Left lobe of liver (tissue), 2 donors: Measurements from ENCODE around the gene E2F1. TPM values are rescaled to one million over a fixed set of nuclear protein-coding genes. Genes with fewer than 3 reads are reported as not detected.

ENCODE experiments used
- ATAC-seq: fragments of 200-7000 bp; cut with Tn5 transposase; one replicate; pipeline ENCODE4 v1.9.1; 2020; ENCODE audit warnings: mild to moderate bottlenecking, moderate library complexity
- DNase-seq: peaks from one replicate; pipeline ENCODE4 v3.0.0-alpha.2; 2020; ENCODE audit warnings: low spot score
- total RNA-seq: library from RNA; stranded (reverse); gene quantifications from one replicate; pipeline ENCODE4 v1.2.1, GENCODE V29; 2021
- donor health status: DM: no; HTN: no; CAD: no; lungs with moderate emphysema.
- donor health status: DM: no; HTN: yes; CAD: no.

The E2F1 gene
- total RNA-seq, 1 donor from 2014 or later: 0.60 TPM

DNA sequence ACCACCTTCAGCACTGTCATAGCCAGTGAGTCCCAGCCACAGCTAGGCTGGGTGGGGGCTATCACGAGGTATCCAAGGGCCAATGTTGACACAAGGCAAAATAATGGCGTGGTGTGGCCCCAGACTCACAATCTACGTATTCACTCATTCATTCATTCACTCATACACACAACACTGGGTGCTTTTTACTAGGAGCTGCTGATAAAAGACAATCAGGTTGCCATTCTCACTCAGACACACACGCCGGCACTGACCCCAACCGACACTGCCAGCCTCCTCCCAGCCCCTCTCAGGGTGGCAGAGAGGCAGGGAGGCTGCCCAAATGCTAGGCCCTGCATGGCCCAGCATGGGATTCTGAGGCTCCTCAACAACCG lies 25.5 kb downstream of the E2F1 start:
- ATAC-seq: no peak

DNA sequence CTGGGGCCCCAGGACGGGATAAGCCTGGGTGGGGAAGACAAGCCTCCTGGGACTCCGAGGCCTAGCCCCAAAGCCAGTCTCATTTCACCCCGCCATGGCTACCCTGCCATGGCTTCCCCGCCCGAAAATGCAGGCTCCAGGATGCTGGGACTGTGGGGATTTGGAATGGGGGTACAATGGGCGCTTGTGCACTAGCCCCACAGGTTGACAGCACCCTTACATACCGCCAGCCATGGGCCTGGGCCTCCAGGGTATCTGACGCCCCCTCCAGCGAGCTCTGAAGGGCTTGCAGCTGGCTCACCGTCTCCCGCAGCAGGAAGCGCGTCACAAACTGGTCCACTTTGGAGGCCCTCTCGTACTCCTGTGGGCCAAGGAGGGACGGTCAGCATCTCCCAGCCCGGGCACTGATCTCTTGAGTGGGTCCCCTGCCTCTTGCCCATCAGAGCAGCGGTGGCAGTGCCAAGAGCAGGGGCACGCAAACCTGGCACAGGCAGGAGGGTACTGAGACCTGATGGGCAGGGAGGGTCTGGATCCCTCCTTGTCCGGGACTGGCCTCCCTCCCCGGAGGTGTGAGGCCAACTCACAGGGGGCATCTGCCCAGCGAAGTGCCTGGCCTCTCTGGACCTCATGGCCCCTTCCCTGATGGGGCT lies 26.0 kb downstream of the E2F1 start:
- no peak for DNase-seq
- no peak for ATAC-seq

More for the DNA sequence above, 25.5 kb downstream of the E2F1 start:
- no peak for DNase-seq

DNA sequence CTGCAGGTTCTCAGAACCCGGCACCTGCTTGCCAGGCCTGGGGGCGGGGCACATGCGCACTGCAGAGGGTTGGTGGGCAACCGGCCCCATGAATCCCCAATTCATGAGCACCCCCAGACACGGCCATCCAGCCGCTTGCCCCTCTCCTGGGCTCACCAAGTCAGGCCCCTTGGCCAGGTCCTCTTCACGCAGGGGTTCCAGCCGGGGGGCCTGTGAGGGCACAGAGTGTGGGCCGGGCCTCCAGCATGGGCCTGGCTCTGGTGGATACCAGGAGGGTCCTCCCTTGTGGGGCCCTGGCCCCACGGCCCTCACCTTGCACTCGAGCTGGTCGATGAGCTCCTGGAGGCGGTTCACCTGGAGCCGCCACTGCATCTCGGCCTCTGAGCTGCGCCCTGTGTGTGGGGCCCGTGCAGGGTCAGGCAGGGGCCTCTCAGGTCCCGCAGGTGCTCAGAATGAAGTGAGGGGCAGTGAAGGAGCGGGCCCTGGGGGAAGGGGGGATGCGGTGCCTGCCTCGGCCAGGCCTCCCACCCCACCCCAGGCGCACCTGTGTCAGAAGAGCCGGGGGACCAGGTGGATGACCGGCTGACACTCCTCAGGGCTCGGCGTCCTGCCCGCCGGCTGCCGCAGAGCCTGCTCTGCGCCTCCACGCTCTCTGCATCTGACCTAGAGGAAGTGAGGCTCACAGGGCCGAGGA lies 26.7 kb downstream of the E2F1 start:
- no peak for ATAC-seq
- DNase-seq: no peak

DNA sequence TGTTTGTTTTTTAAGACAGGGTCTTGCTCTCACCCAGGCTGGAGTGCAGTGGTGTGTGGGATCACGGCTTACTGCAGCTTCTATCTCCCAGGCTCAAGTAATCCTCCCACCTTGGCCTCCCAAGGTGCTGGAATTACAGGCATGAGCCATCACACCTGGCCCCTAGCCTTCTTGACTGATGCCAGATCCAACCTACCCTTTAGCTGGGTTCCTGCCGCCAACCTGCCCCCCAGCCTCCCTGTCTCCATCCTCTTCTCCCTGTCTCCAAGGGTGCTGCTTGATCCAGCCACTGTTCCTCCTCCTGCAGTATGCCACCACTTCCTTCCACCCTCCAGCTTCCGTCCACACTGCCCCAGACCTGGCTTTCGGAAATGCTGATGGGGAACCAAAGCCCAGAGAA lies 27.3 kb downstream of the E2F1 start:
- no peak for DNase-seq
- no peak for ATAC-seq

DNA sequence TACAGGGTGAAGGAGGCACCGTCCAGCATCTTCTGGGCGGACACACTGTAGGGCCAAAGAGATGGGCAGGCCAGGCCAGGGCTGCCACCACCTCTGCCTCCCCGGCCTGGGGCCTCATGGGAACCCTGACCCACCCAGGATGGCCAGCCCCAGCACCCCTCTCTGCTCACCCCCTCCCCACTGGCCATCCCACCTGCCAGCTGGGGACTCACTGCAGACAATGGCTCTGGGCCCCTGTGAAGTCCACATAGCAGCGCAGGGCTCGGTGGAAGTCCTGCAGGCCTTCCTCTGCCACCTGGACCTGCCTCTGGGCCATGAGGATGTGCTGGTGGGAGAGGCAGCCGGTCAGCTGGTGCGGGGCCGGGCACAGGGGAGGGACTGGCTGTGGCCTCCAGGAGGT lies 27.7 kb downstream of the E2F1 start:
- no peak for ATAC-seq
- DNase-seq: no peak

DNA sequence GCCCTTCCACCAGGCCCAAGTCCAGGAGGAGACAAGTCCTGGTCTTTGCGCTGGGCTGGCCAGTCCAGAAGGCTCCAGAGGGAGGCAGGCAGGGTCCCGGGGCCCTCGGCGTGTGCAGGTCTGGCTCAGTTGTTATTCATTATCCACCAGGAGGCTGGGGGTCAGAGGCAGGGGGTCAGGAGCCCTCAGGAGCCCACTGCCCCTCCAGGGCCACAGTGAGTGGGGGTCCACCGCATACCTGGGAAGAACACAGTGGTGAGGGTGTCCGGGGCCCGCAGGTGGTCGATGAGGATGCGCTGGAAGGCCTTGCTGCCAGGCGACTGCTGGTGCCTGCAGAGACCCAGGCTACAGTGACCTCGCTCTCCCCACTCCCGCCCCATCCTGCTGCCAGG lies 28.5 kb downstream of the E2F1 start:
- DNase-seq: no peak
- no peak for ATAC-seq

DNA sequence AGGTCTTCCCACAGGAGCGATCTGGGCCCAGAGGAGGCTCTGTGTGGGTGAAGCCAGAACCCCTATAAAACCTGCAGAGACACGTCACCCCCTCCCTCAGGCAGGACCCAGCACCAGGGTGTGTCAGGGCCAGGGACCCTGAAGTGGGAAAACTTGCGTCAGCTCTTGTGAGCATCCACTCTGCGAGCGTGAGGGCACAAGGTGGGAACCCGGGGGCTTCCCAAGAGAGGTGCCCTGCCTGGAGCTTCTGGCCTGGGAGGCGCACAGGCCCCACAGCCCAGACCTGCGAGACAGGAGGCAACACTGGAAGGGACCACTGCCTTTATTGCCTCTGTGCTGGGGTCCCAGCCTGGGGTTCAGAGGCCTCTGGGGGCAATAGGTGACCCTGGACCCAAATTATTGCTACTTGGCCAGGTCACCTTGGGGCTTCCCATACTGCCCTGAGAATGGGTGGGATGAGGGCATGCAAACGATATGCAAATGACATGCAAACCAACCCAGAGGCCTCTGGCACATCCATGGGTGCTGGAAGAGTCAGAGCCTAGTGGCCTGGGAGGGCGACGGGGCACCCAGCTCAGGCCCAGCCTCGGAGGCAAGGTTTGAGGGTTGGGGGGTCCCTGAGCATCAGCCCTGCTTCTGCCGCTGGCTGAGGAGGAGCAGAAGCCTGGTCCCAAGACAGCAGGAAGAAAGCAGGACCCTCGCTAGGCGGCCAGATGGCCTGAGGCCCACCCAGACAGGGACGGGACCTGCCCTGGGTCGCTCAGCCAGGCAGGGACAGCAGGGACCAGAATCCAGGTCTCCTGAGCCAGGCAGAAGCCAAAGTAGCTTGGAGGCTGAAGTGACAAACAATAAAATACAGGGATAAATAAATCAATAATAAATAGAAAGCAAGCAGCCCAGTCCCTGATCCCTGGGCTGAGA lies 29.1 kb downstream of the E2F1 start:
- DNase-seq (no peak), ATAC-seq (no peak)

DNA sequence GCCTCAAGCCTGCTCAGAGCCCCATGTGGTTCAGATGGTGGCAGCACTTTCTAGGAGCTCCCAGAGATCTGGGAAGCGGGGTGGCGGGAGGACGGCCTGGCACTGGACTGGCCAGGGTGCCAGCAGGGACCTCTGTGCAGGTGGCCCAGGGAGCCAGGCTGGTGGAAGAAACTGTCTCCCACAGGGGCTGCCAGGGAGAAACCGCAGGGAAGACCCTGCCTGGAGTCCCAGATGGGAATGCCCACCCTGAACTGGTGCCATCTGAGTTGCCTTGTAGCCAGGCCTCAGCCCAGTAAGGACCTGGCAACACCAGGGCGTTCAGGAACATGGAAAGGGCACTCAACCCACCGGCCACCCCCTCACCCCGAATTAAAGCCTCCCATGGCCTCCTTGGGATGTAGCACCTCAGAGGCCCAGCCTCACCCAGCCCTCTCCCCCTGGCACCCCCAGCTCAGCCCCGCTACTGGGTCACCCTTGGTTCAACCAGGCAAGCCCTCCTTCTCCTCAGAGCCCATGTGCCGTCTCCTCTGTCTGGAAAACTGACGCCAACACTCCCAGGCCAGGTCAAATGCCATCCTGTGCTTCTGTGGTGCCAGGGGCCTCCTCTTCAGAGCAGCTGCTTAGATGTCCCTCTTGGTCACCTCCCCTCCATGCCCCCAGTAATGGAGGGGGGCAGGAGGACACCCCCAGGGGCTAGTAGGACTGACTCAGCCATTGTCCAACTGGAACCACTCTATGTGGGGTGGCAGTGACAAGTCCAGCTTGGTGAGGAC lies 30.0 kb downstream of the E2F1 start:
- DNase-seq: no peak
- ATAC-seq: no peak

DNA sequence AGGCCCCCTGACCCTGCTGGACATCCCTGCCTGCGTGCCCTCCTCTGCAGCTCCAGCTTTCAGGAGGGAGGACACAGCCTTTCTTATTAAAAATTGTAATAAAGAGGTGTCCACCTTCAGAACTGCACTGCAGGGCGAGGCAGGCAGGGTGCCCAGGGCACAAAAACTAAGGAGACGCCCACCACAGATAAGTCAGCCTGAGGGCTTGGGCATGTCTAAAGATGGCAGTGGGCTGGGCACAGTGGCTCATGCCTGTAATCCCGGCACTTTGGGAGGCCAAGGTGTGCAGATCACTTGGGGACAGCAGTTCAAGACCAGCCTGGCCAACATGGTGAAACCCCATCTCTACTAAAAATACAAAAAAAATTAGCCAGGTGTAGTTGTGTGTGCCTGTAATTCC lies 31.0 kb downstream of the E2F1 start:
- DNase-seq: no peak
- no peak for ATAC-seq

DNA sequence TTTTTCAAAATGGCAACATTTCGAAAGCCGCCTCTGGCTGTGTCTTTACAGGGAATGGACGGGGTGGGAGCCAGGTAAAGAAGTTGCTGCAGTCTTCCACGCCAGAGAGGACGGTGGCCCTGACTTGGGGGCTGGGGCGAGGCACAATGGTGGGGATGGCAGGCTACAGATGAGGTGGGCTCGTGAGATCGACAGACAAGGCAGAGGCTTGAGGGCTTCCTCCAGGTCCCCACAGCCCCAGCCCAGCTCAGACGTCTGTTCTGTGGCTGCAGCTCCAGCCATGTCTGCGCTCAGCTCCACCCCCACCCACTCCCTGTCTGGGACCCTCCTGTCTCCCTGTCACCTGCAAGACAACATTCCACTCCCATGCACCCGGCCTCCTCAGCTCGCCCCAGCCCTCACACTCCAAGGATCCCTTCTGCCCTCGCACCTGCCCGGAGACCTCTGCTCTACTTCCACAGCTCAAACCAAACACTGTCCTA lies 31.5 kb downstream of the E2F1 start:
- DNase-seq (no peak), ATAC-seq (no peak)

DNA sequence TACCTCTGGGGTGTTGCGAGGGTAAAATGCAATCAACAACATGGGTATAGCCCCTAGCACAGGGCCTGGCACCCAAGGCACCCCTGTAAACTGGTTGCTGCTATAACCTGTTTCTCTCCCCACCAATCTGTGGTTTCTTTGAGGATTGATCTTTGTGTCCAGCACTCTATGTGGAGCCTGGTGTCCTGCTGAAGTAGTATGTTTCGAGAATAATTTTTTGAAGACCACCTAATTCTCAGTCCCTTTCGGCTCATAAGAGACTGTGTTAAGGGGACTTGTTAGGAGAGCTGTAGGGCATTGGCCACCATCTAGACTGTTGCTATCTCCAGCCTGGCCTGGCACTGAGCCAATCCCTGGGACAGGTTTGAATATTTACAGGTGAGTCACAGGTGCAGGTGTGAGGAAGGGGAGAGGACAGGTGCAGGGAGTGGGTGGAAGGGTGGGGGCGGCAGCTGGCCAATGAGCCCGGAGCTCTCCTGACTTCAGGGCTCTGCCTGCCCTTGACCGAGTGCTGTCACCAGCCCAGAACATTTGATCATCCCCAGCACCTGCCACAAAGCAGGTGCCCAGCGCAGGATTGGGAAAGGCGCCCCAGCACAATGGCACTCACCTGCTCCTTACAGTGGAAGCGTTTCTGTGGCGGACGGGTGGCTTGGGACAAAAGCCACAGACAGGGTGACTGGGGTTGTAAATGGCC lies 32.1 kb downstream of the E2F1 start:
- DNase-seq (no peak), ATAC-seq (peak; percentile 16)

DNA sequence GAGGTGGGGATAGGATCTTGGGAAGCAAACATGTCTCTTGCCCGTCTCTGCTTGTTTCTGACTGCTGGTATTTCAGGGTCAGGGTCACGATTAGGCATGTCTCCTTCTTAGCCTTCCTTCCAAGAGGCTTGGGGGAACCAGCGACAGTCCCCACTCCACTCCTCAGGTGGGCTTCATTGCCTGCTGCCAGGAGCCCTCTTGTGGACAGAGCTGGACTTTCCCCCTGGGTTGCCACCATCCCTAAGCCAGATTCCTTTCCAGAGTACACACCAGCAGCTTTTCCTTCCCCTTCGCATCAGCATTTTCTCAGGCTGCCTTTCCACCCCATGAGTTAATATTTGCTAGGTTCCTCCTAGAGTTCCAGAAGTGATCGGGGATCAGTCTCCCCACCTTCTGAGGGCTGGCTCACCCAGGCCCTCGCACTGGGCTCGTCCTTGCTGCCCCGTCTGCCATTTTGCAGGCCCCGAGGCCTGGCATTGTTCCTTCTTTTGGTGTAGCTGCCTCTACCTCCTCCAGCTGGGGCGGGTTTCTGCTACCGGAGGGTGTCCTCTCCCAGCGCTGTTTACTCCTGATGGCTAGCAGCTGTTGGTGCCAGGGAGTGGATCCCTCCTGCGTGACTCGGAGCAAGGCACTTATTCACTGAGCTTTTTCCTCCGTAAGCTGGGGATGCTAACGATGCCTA lies 32.8 kb downstream of the E2F1 start:
- no peak for DNase-seq

DNA sequence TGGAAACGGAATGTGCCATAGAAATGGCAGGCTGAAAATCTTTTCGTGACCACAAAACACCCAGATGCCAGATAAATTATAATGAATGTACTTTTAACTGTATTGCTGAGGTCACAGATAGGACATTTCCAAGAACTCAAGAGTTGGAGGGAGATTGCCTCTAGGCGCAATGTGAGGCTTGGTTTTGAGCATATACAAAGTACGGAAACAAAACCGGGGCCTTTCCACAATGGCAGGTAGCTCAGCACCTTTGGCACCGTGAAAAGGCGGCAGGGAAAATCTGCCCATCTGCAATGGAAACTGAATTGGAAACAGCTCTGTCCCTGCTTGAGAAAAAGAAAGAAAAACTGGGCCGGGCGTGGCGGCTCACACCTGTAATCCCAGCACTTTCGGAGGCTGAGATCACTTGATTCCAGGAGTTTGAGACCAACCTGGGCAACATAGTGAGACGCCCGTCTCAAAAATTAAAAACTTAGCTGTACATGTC lies 34.6 kb downstream of the E2F1 start:
- no peak for DNase-seq
- no peak for ATAC-seq

More for the DNA sequence above, 32.8 kb downstream of the E2F1 start:
- ATAC-seq: peak; percentile 84

DNA sequence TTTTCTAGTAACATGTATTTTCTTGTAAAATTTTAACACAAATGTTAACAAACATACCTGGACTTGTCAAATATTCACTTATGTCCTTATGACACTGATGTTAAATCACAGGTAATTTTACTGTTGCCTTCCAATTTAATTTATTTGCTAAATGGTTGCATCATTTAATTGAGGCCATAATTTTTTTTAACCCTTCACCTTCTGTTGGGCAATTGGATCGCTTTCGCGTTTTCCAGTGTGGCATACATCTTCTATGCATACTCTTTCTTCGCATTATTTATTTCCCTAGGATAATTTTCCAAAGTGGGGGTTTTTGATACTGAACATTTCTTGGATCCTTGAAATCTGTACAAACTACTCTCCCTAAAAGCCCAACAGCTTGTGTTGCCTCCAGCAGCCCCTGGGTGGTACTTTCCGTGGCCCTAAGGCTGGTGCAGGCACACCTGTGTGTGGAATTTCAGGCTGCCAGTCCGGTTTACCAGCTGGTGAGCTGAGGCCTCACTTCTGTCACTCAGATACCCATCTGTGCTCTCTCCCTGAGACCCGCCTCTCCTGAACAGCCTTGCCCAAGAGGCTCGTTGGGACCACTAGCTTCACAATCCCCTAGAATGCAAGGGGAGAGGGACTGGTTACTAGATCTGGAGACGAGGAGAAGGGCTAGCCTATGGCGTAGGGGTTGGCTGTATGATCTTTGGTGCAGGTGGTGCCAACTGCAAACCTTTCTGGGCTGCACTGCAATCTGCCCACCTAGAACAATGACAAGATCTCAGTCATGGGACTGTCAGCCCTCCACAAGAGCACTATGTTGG lies 35.2 kb downstream of the E2F1 start:
- DNase-seq (no peak), ATAC-seq (no peak)

DNA sequence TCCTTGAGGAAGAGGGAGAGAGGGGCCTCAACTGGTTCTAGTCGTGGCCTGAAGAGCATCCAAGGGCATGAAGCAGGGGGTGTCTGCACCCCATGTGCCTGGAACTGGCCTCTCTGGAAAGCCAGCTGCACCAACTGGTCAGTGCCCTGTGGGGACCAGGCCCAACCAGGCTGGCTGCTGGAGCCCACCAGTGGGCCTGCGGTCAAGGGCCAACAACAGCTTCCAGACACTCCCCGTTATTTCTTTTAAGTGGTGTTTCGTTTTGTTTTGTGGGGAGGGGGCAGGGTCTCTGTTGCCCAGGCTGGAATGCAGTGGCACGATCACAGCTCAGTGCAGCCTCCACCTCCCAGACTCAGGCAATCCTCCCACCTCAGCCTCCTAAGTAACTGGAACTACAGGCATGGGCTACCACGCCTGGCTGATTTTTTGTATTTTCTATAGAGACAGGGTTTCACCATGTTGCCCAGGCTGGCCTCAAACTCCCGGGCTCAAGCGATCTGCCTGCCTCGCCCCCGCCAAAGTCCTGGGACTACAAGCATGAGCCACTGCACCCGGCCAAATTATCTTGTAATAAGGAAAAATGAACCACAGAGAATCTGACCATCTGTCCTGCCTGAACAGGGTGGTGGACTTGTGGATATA lies 36.0 kb downstream of the E2F1 start:
- DNase-seq: no peak
- no peak for ATAC-seq

DNA sequence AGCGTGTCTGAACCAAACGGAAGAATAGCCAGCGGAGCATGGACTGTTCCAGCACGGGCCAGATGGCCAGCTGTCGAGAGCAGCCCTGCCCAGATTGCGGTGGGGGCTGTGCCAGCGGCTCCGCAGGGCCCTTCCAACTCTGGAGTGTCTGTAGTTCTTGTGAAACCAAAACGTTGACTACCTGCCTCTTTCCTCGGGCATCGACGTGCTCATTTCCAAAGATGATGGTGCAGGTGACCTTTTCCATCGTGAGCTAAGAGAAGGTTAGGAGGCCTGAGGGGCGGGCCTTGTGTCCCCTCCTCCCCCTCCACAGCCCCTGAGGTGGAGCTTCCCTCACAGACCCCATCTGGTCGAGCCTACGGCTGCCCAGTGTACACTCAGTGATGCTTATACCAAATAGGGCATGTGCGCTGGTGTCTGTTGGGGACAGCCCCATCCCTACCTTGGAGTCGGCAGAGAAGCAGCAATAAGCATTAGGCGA lies 36.9 kb downstream of the E2F1 start:
- DNase-seq (no peak), ATAC-seq (no peak)

DNA sequence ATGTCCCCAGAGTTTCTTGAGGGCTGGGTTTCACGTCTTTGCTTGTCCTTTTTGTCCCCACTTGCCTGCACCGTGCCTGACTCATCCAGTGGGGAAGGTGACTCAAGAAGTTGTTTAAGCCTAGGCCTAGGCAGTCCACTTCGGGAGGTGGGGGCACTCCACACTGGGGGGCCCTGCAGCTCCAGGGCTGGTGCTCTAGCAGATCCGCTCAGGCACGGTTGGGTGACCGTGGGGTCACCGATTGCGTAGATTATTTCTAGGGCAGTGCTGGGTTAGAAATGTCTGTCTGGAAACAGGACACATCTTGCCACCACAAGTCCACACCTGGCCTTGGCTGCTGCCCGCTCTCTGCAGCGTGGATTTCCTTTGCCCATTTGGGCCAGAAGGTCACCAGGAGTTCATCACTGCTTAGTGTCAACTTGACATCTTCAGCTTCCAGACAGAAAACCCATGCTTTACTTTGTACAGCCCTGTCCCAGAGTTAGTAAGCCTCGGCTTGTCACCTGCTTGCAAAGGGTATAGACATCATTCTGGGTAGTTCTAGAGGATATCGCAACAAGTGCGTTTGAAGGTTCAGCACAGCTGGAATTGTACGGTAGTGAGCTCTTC lies 37.7 kb downstream of the E2F1 start:
- DNase-seq: no peak
- no peak for ATAC-seq
